Measurements from ENCODE around the gene PCDHA4. TPM values are rescaled to one million over a fixed set of nuclear protein-coding genes. Genes with fewer than 3 reads are reported as not detected.
A peak's percentile ranks its signal among the peaks of the same experiment; 100 is the strongest.

The PCDHA4 gene
- total and polyA plus RNA-seq, 2 of the 8 experiments (the other 6 are each of a cell fraction or from before 2014, with no cell fraction given): 3.7 to 5.7 TPM

- POLR2A ChIA-PET (ENCODE audit: partially characterized antibody): no interaction called here
- no peak within 1 kb of the TSS for H4K5ac ChIP-seq (ENCODE audit: insufficient read length, low read depth, low read length)
- H3K23me2 ChIP-seq (ENCODE audit: low read depth, low read length): no peaks in the 10 kb centered on the region
- no peak within 1 kb of the TSS for H2BK20ac ChIP-seq (ENCODE audit: low read length)
- peaks cover 0 to 3% (median 0%) of the 10 kb centered on the region in 4 experiments; a peak in 1 of 8 replicates for H3K36me3 ChIP-seq (ENCODE audit: control insufficient read depth in 2 of 4, insufficient read depth in 4 of 4, low read length in 3 of 4)
- H3K23ac ChIP-seq (ENCODE audit: insufficient read length): no peak within 1 kb of the TSS
- no peak within 1 kb of the TSS for H3K27ac ChIP-seq (ENCODE audit: low read depth, low read length)
- H2BK5ac ChIP-seq (ENCODE audit: low read depth, low read length): no peak within 1 kb of the TSS
- no peaks in the 10 kb centered on the region for H3K27me3 ChIP-seq (replicated peaks in 1 of 4; ENCODE audit: control insufficient read depth in 3 of 4, extremely low read depth in 1 of 4, insufficient read depth in 3 of 4, low read length in 3 of 4)
- H3K56ac ChIP-seq (replicated peaks; ENCODE audit: insufficient read length, low read depth, low read length): no peak within 1 kb of the TSS
- peaks cover 0 to 7% of the 10 kb centered on the region in 2 experiments; a peak in 1 of 4 replicates for H3K9me3 ChIP-seq (ENCODE audit: insufficient read depth in 2 of 2, low read depth in 1 of 2, low read length in 1 of 2)
- H2AK5ac ChIP-seq (ENCODE audit: low read depth, low read length): no peak within 1 kb of the TSS
- FAIRE-seq (no peak), DNase-seq (ENCODE audit: low read depth in 1 of 2, low spot score in 2 of 2) (no peak)
- no peak within 1 kb of the TSS for H3K18ac ChIP-seq (ENCODE audit: extremely low read depth, low read length)
- no peak for TF ChIP-seq NRF1 (IDR thresholded peaks at IDR 0.05; ENCODE audit: low read depth, low read length)
- peak in 1 of 3 experiments; percentile 10; a peak in 1 of 4 replicates for TF ChIP-seq CTCF (IDR thresholded peaks at IDR 0.05; ENCODE audit: control extremely low read depth in 1 of 3, insufficient read depth in 1 of 3, low read depth in 1 of 3, low read length in 3 of 3)
- no peaks in the 10 kb centered on the region for H3K79me2 ChIP-seq (ENCODE audit: control insufficient read depth in 1 of 2, insufficient read depth in 2 of 2, low read length in 2 of 2)
- no peak within 1 kb of the TSS for H2BK12ac ChIP-seq (ENCODE audit: low read depth, low read length)
- no peak within 1 kb of the TSS for H2AFZ ChIP-seq (ENCODE audit: low read length)
- no peak within 1 kb of the TSS for H3K4me3 ChIP-seq (ENCODE audit: extremely low read depth in 1 of 4, insufficient read depth in 2 of 4, low read depth in 3 of 4, low read length in 4 of 4)
- no peak within 1 kb of the TSS for H3K4me2 ChIP-seq (ENCODE audit: insufficient read depth in 1 of 2, low read depth in 2 of 2, low read length in 2 of 2)
- peaks cover 0 to 3% of the 10 kb centered on the region in 2 experiments for H4K20me1 ChIP-seq (replicated peaks in 1 of 2; ENCODE audit: control insufficient read depth in 1 of 2, insufficient read depth in 2 of 2, low read length in 2 of 2)
- H3K4ac ChIP-seq (replicated peaks; ENCODE audit: insufficient read length, low read depth, low read length): no peak within 1 kb of the TSS
- H3K79me1 ChIP-seq (ENCODE audit: low read depth, low read length): no peaks in the 10 kb centered on the region
- H2BK15ac ChIP-seq (ENCODE audit: low read length): no peak within 1 kb of the TSS
- H2BK120ac ChIP-seq (replicated peaks; ENCODE audit: low read depth, low read length): no peak within 1 kb of the TSS
- H4K91ac ChIP-seq (replicated peaks; ENCODE audit: insufficient read length, low read length): no peak within 1 kb of the TSS
- H4K8ac ChIP-seq (ENCODE audit: extremely low read depth, insufficient read depth, low read length): no peak within 1 kb of the TSS
- CTCF ChIA-PET (ENCODE audit: partially characterized antibody): interaction anchor here (0.6 to 5.5 kb wide), 9 partner anchors 8 to 818 kb away, joined by 3 to 49 read pairs (median 4); partner anchors contain the start of genes PCDHA11, PCDHA4 and PCDHA7
- WGBS, 2 experiments (ENCODE audit: extremely low coverage in 1 of 2, insufficient coverage in 1 of 2, insufficient read length in 1 of 2, insufficient replicate concordance in 2 of 2, low coverage in 1 of 2, low lambda C conversion rate in 2 of 2, missing lambda C conversion rate in 1 of 2): 89% methylated on average over 37 of the region's 39 CpGs; no CpG with 5 or more reads in 1 of the 2 experiments
- H3K14ac ChIP-seq (ENCODE audit: insufficient read length): no peak within 1 kb of the TSS
- H3K4me1 ChIP-seq (replicated peaks in 1 of 4; ENCODE audit: control insufficient read depth in 3 of 4, insufficient read depth in 4 of 4, low read length in 3 of 4): no peaks in the 10 kb centered on the region
- no peak within 1 kb of the TSS for H3K9ac ChIP-seq (replicated peaks in 1 of 4; ENCODE audit: extremely low read depth in 1 of 4, low read depth in 3 of 4, low read length in 3 of 4)
Observed at GRCh38 chr5:140821375-140822280, 14.8 kb downstream of the PCDHA4 start, which contains the start of gene PCDHA5. Gene PCDHA5, plus strand, starts transcription at chr5:140821613.
